ENCODE data around the gene CDC16. TPM values are rescaled to one million over a fixed set of nuclear protein-coding genes. Genes with fewer than 3 reads are reported as not detected.
A peak's percentile ranks its signal among the peaks of the same experiment; 100 is the strongest.

Gene CDC16
- total and polyA plus RNA-seq, 2 of the 4 experiments (the other 2 are of a cell fraction), result 41.6 to 66.6 TPM

DNA sequence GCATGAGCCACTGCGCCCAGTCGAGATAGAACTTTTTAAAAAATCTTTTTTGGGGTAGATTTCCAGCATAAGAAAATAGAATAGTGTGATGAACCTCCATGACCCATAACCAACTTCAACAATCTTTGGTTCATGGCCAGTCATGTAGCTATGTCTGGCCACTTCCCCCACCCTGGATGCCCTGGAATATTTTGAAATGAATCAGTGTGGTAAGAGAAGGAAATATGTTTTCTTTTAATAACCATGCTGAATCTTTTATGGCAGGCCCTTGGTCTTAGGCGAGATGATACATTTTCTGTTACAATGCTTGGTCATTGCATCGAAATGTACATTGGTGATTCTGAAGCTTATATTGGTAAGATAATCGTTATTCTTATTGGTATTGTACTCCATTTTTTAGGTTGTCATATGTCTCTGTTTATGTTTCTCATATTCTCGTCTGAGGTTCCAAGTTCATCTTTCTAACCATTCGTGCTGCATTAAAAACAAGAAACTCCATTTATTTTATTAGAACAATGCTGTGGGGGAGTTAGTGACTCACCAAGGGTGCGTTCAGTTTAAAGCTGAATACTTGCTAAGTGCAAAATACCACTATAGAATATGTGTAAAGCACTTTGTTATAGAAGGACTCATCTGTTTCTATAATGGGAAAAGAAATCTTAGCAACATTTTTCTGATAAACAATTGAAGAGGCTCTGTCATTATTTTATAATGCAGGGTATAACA is 30.4 kb downstream of the CDC16 start:
- no TSS peak for BruUV-seq (replicated peaks)
- intact Hi-C loops (cut with micrococcal nuclease), result no loop called here
- peaks cover 5% of the 10 kb centered on the region for H3K4me1 ChIP-seq (ENCODE audit: control insufficient read depth, insufficient read depth, low read length)

More for the DNA sequence above, 30.4 kb downstream of the CDC16 start:
- Histone ChIP-seq H2BK20ac (ENCODE audit: low read depth, low read length) (no peak overlapping the region), H3K4ac (ENCODE audit: low read depth, low read length) (peak overlapping the region; percentile 15; the same call in 1 of the 2 replicates), H2BK120ac (ENCODE audit: low read depth, low read length) (no peak overlapping the region), H2BK15ac (ENCODE audit: low read depth, low read length) (no peak overlapping the region), H2BK5ac (ENCODE audit: low read depth, low read length, poor library complexity, severe bottlenecking) (peak overlapping the region; percentile 81), H3K79me1 (ENCODE audit: low read depth in 1 of 2, low read length in 2 of 2) (peaks cover 40 to 55% of the 10 kb centered on the region in 2 experiments), H3K14ac (replicated peaks; ENCODE audit: low read depth, low read length) (no peak overlapping the region), H3K4me3 (ENCODE audit: insufficient read depth, low read depth, low read length) (no peak overlapping the region), H4K91ac (ENCODE audit: insufficient read depth, low read depth, low read length) (no peak overlapping the region), H3K18ac (ENCODE audit: low read depth, low read length) (no peak overlapping the region), H2AK9ac (replicated peaks; ENCODE audit: low read depth, low read length, poor library complexity) (no peak overlapping the region), H3K27ac (ENCODE audit: insufficient read depth, low read length) (no peak overlapping the region), H2AFZ (replicated peaks; ENCODE audit: low read length, poor library complexity) (no peak overlapping the region), H3K23ac (ENCODE audit: low read depth, low read length) (no peak overlapping the region), H2AK5ac (ENCODE audit: low read depth, low read length) (no peak overlapping the region), H3K4me2 (ENCODE audit: low read depth, low read length) (peak overlapping the region; percentile 22; the same call in 1 of the 2 replicates), H3K9me1 (ENCODE audit: insufficient read depth, low read length) (peaks cover 11% of the 10 kb centered on the region; the same call in 1 of the 2 replicates), H3K36me3 (ENCODE audit: control insufficient read depth, insufficient read depth, low read length) (peaks cover 54% of the 10 kb centered on the region), H3K56ac (ENCODE audit: extremely low read depth, insufficient read depth, low read length) (no peak overlapping the region), H4K5ac (ENCODE audit: low read depth, low read length) (no peak overlapping the region), H3K27me3 (ENCODE audit: control insufficient read depth, insufficient read depth, low read length) (no peaks in the 10 kb centered on the region), H4K8ac (ENCODE audit: low read depth in 2 of 2, low read length in 2 of 2) (no peak overlapping the region), H3K9me3 (ENCODE audit: control insufficient read depth, insufficient read depth, low read length) (no peaks in the 10 kb centered on the region), H3K9ac (ENCODE audit: low read depth, low read length) (no peak overlapping the region), H4K20me1 (ENCODE audit: insufficient read depth, low read length) (0 out of 2 replicates have a peak, but pooled peaks cover 5% of the 10 kb centered on the region)
- ChIA-PET POLR2A (ENCODE audit: unreplicated experiment) (interaction anchor here (0.6 kb wide), 1 partner anchor 29 kb away, joined by 3 read pairs; no protein-coding TSS in a partner anchor), CTCF (no interaction called here)
- in situ Hi-C loops (cut with MboI; ENCODE audit: low sequenced_read_pairs) (no loop called here), dilution Hi-C loops (cut with HindIII; ENCODE audit: low sequenced_read_pairs, unreplicated experiment) (no loop called here)
- TF ChIP-seq MAZ (IDR thresholded peaks at IDR 0.05; ENCODE audit: borderline replicate concordance, low read depth, low read length) (no peak), NFE2L2 (IDR thresholded peaks at IDR 0.05; ENCODE audit: low read depth, low read length) (no peak), CTCF (conservative IDR thresholded peaks at IDR 0.05; ENCODE audit: low read depth, low read length) (no peak), MAFK (IDR thresholded peaks at IDR 0.05; ENCODE audit: low read depth, low read length) (no peak), RCOR1 (IDR thresholded peaks at IDR 0.05; ENCODE audit: insufficient replicate concordance, low read length) (no peak), CEBPB (IDR thresholded peaks at IDR 0.05; ENCODE audit: low read depth, low read length) (peak; percentile 19; the same call in 1 of the 2 replicates)
- TF ChIP-seq, protein P1, sequence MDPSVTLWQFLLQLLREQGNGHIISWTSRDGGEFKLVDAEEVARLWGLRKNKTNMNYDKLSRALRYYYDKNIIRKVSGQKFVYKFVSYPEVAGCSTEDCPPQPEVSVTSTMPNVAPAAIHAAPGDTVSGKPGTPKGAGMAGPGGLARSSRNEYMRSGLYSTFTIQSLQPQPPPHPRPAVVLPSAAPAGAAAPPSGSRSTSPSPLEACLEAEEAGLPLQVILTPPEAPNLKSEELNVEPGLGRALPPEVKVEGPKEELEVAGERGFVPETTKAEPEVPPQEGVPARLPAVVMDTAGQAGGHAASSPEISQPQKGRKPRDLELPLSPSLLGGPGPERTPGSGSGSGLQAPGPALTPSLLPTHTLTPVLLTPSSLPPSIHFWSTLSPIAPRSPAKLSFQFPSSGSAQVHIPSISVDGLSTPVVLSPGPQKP (IDR thresholded peaks at IDR 0.05; ENCODE audit: borderline replicate concordance, low read depth, low read length), result no peak
- DNase-seq, result peak; percentile 79
- 20% methylated on average over 1 of the region's 8 CpGs; no CpG with 5 or more reads in 1 of the 2 experiments for WGBS, 2 experiments (ENCODE audit: extremely low coverage in 2 of 2, insufficient read length in 1 of 2)
- ATAC-seq (ENCODE audit: low read depth), result peak; percentile 70

Data from IMR-90 (cell line).